ENCODE data around the gene MVK.

DNA sequence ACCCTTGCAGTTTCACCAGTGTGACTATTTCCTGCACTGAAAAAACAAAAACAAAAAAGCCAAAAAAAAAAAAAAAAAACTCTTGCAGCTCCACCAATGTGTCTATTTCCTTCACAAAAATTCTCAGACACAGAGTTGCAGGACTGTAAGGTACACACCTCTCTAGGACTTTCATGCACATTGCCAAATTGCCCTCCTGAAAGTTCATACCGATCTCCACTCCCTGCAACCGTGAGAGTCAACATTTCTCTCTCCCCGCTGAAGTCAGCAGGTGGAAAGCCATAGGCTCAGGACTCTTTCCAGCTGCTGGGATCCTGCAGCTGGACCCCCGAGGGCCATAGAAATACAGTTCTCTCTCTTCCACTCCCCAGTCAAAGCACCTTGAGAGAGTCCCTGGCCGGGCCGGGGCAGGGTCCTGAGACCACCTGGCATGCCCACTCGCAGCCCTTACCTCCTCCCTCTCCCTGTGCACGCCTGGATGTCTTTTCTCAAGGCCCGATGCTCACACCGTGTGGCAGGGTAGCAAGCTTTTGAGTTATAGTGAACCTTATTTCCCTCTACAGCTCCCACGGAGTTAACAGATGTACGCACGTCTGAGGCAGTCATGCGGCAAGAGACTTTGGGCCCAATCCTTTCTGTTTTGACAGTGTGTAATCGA lies 23.9 kb upstream of the MVK start:
- TF ChIP-seq POLR2A (IDR thresholded peaks at IDR 0.05; ENCODE audit: low read length): no peak
- no peak for TF ChIP-seq GATA1 (IDR thresholded peaks at IDR 0.05; ENCODE audit: low read depth, low read length)
